Immature natural killer cell (primary cell): ENCODE measurements around the gene SEM1. TPM values are rescaled to one million over a fixed set of nuclear protein-coding genes. Genes with fewer than 3 reads are reported as not detected.
A peak's percentile ranks its signal among the peaks of the same experiment; 100 is the strongest.
"Not testable (repeated sequence)": the region's sequence is repeated elsewhere in the genome, so short reads cannot be mapped to it uniquely, and the experiment has no call there.

Experiments used
- DNase-seq, 3 donors: peaks; one replicate each; pipeline ENCODE4 v3.0.0; 2022; ENCODE audit warnings: mixed read lengths in 1 of 3
- H3K27ac Mint-ChIP-seq, 6 donors: one replicate each; pipeline ENCODE4 v1.8.0; 2020; ENCODE audit warnings: mixed read lengths in 6 of 6, mild to moderate bottlenecking in 5 of 6, inconsistent platforms in 4 of 6, moderate library complexity in 3 of 6
- H3K27me3 Mint-ChIP-seq, 3 donors: one replicate each; pipeline ENCODE4 v1.8.0; 2020 to 2021; ENCODE audit warnings: low read depth in 3 of 3, mild to moderate bottlenecking in 3 of 3, mixed read lengths in 3 of 3, moderate library complexity in 3 of 3, inconsistent platforms in 1 of 3
- H3K36me3 Mint-ChIP-seq, 3 donors: one replicate each; pipeline ENCODE4 v1.8.0; 2020; ENCODE audit warnings: mixed read lengths in 3 of 3, inconsistent platforms in 2 of 3, mild to moderate bottlenecking in 2 of 3
- H3K4me1 Mint-ChIP-seq, 2 donors: one replicate each; pipeline ENCODE4 v1.8.0; 2020; ENCODE audit warnings: inconsistent platforms in 2 of 2, mild to moderate bottlenecking in 2 of 2, mixed read lengths in 2 of 2, moderate library complexity in 1 of 2
- H3K4me3 Mint-ChIP-seq, 5 donors: one replicate each; pipeline ENCODE4 v1.8.0; 2020; ENCODE audit warnings: mild to moderate bottlenecking in 5 of 5, mixed read lengths in 5 of 5, inconsistent platforms in 3 of 5, moderate library complexity in 3 of 5
- H3K9me3 Mint-ChIP-seq, 6 donors: one replicate each; pipeline ENCODE4 v1.8.0; 2020; ENCODE audit warnings: mild to moderate bottlenecking in 6 of 6, mixed read lengths in 6 of 6, inconsistent platforms in 4 of 6, moderate library complexity in 3 of 6
- polyA plus RNA-seq, 3 donors: library from polyadenylated mRNA; unstranded; fragments of 300-500 nt; fragmentation: Illumina TruSeq; gene quantifications; one replicate each; pipeline ENCODE4 v1.2.3, GENCODE V29; 2021

The SEM1 gene
- polyA plus RNA-seq, 3 donors from 2014 or later: 94.3 to 134 (median 132) TPM

GRCh38 chr7:96665689-96666088 lies 44.0 kb downstream of the SEM1 start:
- Mint-ChIP-seq H3K9me3 (peaks cover 0 to 2% (median 0%) of the 10 kb centered on the region in 6 donors), H3K4me1 (peaks cover 20 to 27% of the 10 kb centered on the region in 2 donors), H3K27me3 (peaks cover 0 to 3% (median 0%) of the 10 kb centered on the region in 3 donors), H3K27ac (no peak overlapping the region), H3K36me3 (peaks cover 6 to 12% (median 7%) of the 10 kb centered on the region in 3 donors), H3K4me3 (no peak overlapping the region)
- DNase-seq: no peak

GRCh38 chr7:96664793-96665192 lies 44.9 kb downstream of the SEM1 start:
- H3K9me3 Mint-ChIP-seq: peaks cover 0 to 2% (median 0%) of the 10 kb centered on the region in 6 donors
- no peak for DNase-seq
- H3K36me3 Mint-ChIP-seq: peaks cover 3 to 12% (median 7%) of the 10 kb centered on the region in 3 donors
- peak overlapping the region in 3 of 6 donors; percentile 58 to 72 (median 62) for H3K27ac Mint-ChIP-seq
- H3K4me1 Mint-ChIP-seq: peaks cover 20 to 27% of the 10 kb centered on the region in 2 donors
- no peak overlapping the region for H3K4me3 Mint-ChIP-seq
- H3K27me3 Mint-ChIP-seq: peaks cover 0 to 3% (median 0%) of the 10 kb centered on the region in 3 donors

GRCh38 chr7:96663871-96664445 lies 45.7 kb downstream of the SEM1 start:
- H3K27me3 Mint-ChIP-seq: peaks cover 0 to 3% (median 0%) of the 10 kb centered on the region in 3 donors
- DNase-seq: no peak
- peaks cover 20 to 27% of the 10 kb centered on the region in 2 donors for H3K4me1 Mint-ChIP-seq
- peaks cover 0 to 2% (median 0%) of the 10 kb centered on the region in 6 donors for H3K9me3 Mint-ChIP-seq
- H3K27ac Mint-ChIP-seq: peak overlapping the region in 5 of 6 donors; percentile 22 to 68 (median 44)
- no peak overlapping the region for H3K4me3 Mint-ChIP-seq
- H3K36me3 Mint-ChIP-seq: peaks cover 3 to 12% (median 7%) of the 10 kb centered on the region in 3 donors

- DNase-seq: no peak
- Mint-ChIP-seq H3K27ac (peak overlapping the region; percentile 8 to 60 (median 36)), H3K27me3 (peaks cover 0 to 3% (median 0%) of the 10 kb centered on the region in 3 donors), H3K9me3 (peaks cover 0 to 2% (median 0%) of the 10 kb centered on the region in 6 donors), H3K4me1 (peaks cover 20 to 27% of the 10 kb centered on the region in 2 donors), H3K36me3 (peaks cover 3 to 8% (median 4%) of the 10 kb centered on the region in 3 donors), H3K4me3 (no peak overlapping the region)
Observed at GRCh38 chr7:96663457-96663856, 46.2 kb downstream of the SEM1 start.

- peaks cover 20 to 27% of the 10 kb centered on the region in 2 donors for H3K4me1 Mint-ChIP-seq
- not testable (repeated sequence) for DNase-seq, H3K27ac Mint-ChIP-seq, H3K4me3 Mint-ChIP-seq, H3K9me3 Mint-ChIP-seq, H3K36me3 Mint-ChIP-seq, H3K27me3 Mint-ChIP-seq
Observed at GRCh38 chr7:96662151-96662550, 47.5 kb downstream of the SEM1 start.

- H3K4me3 Mint-ChIP-seq: no peak overlapping the region
- H3K9me3 Mint-ChIP-seq: peaks cover 0 to 2% (median 0%) of the 10 kb centered on the region in 6 donors
- H3K27ac Mint-ChIP-seq: no peak overlapping the region
- H3K4me1 Mint-ChIP-seq: peaks cover 3 to 10% of the 10 kb centered on the region in 2 donors
- peaks cover 0 to 4% (median 3%) of the 10 kb centered on the region in 3 donors for H3K36me3 Mint-ChIP-seq
- DNase-seq: no peak
- H3K27me3 Mint-ChIP-seq: peaks cover 0 to 5% (median 3%) of the 10 kb centered on the region in 3 donors
Observed at GRCh38 chr7:96658022-96658412, 51.6 kb downstream of the SEM1 start.

GRCh38 chr7:96657347-96658021 lies 52.2 kb downstream of the SEM1 start:
- H3K36me3 Mint-ChIP-seq: peaks cover 3 to 6% (median 4%) of the 10 kb centered on the region in 3 donors
- peaks cover 0 to 2% (median 0%) of the 10 kb centered on the region in 6 donors for H3K9me3 Mint-ChIP-seq
- H3K27ac Mint-ChIP-seq: no peak overlapping the region

GRCh38 chr7:96655956-96656355 lies 53.7 kb downstream of the SEM1 start:
- DNase-seq: no peak
- Mint-ChIP-seq H3K27me3 (peaks cover 0 to 5% (median 2%) of the 10 kb centered on the region in 3 donors), H3K27ac (no peak overlapping the region), H3K4me3 (no peak overlapping the region), H3K36me3 (peaks cover 0 to 6% (median 3%) of the 10 kb centered on the region in 3 donors), H3K4me1 (no peaks in the 10 kb centered on the region), H3K9me3 (peaks cover 0 to 3% (median 0%) of the 10 kb centered on the region in 6 donors)

More at GRCh38 chr7:96657347-96658021, 52.2 kb downstream of the SEM1 start:
- H3K4me3 Mint-ChIP-seq: no peak overlapping the region
- H3K4me1 Mint-ChIP-seq: peaks cover 0 to 5% of the 10 kb centered on the region in 2 donors
- no peak for DNase-seq
- H3K27me3 Mint-ChIP-seq: peaks cover 0 to 5% (median 3%) of the 10 kb centered on the region in 3 donors

GRCh38 chr7:96654630-96655188 lies 54.9 kb downstream of the SEM1 start:
- no peak for DNase-seq
- Mint-ChIP-seq H3K27ac (no peak overlapping the region), H3K4me3 (no peak overlapping the region), H3K4me1 (no peaks in the 10 kb centered on the region), H3K36me3 (peaks cover 3 to 6% (median 3%) of the 10 kb centered on the region in 3 donors), H3K27me3 (peaks cover 0 to 5% (median 2%) of the 10 kb centered on the region in 3 donors), H3K9me3 (peaks cover 0 to 3% (median 0%) of the 10 kb centered on the region in 6 donors)

GRCh38 chr7:96649981-96650380 lies 59.7 kb downstream of the SEM1 start:
- Mint-ChIP-seq H3K36me3 (peaks cover 3 to 12% (median 4%) of the 10 kb centered on the region in 3 donors), H3K4me1 (no peaks in the 10 kb centered on the region), H3K27ac (no peak overlapping the region), H3K27me3 (peaks cover 2 to 7% (median 3%) of the 10 kb centered on the region in 3 donors), H3K9me3 (peaks cover 0 to 3% (median 0%) of the 10 kb centered on the region in 6 donors), H3K4me3 (no peak overlapping the region)
- DNase-seq: no peak

- Mint-ChIP-seq H3K27ac (no peak overlapping the region), H3K4me3 (no peak overlapping the region), H3K36me3 (peaks cover 4 to 14% (median 8%) of the 10 kb centered on the region in 3 donors), H3K4me1 (no peaks in the 10 kb centered on the region), H3K27me3 (peaks cover 2 to 3% (median 2%) of the 10 kb centered on the region in 3 donors), H3K9me3 (peaks cover 0 to 3% (median 0%) of the 10 kb centered on the region in 6 donors)
- no peak for DNase-seq
Observed at GRCh38 chr7:96648784-96649183, 60.9 kb downstream of the SEM1 start.

- Mint-ChIP-seq H3K4me1 (no peaks in the 10 kb centered on the region), H3K4me3 (no peak overlapping the region), H3K27ac (no peak overlapping the region), H3K27me3 (peaks cover 3 to 6% (median 5%) of the 10 kb centered on the region in 3 donors), H3K9me3 (peaks cover 0 to 3% (median 0%) of the 10 kb centered on the region in 6 donors), H3K36me3 (peaks cover 4 to 12% (median 6%) of the 10 kb centered on the region in 3 donors)
- DNase-seq: no peak
Observed at GRCh38 chr7:96647733-96648132, 61.9 kb downstream of the SEM1 start.

- Mint-ChIP-seq H3K36me3 (peaks cover 4 to 11% (median 4%) of the 10 kb centered on the region in 3 donors), H3K4me1 (no peaks in the 10 kb centered on the region), H3K27ac (no peak overlapping the region), H3K9me3 (no peaks in the 10 kb centered on the region), H3K27me3 (peaks cover 3 to 5% (median 4%) of the 10 kb centered on the region in 3 donors), H3K4me3 (no peak overlapping the region)
- no peak for DNase-seq
Observed at GRCh38 chr7:96645084-96645483, 64.6 kb downstream of the SEM1 start.

- H3K4me3 Mint-ChIP-seq, H3K27me3 Mint-ChIP-seq, H3K9me3 Mint-ChIP-seq, H3K4me1 Mint-ChIP-seq, H3K27ac Mint-ChIP-seq, DNase-seq: not testable (repeated sequence)
- peaks cover 0 to 11% (median 4%) of the 10 kb centered on the region in 3 donors for H3K36me3 Mint-ChIP-seq
Observed at GRCh38 chr7:96643436-96643835, 66.2 kb downstream of the SEM1 start.
